ENCODE results near the gene SERTAD2.

Gene SERTAD2

DNA sequence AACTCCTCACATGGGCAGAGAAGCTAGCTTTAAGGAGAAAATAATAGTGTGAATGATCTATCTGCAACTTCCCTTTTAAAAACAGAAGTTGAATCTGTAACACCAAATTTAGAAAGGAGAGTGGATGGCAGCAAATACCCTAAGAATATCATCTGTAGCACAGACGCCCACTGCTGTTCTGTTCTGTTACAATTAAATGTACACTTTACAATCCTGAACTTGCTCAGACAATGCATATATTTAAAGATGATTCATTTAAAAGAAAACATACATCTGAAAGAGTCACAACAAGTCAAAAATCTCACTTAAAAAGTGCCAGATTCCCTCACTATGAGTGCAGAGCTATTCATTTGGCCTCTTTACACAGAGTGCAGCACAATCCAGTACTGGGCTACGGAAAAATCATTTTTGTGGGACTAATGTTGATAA lies 8.0 kb upstream of the SERTAD2 start:
- TF ChIP-seq ZNF274 (IDR thresholded peaks at IDR 0.05; ENCODE audit: low read depth, low read length): no peak
- H3K4me3 ChIP-seq (ENCODE audit: low read length): no peak overlapping the region

DNA sequence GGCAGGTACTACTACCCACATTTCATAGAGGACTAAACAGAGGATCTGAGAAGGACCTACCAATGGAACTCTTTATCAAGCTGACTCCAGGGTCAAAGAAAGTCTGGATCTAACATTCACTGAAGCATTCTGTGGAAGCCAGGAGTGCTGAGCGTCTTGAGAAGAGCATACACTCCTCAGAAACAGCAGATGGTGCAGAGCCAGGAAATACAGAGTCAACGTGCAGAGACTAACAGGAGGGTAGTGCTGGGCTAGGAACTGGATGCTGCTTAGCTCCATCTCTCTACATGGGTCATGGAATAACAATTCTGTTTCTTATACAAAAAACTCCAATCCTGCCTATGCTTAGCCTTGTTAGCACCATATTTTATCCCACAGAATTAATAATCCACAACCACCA lies 5.5 kb upstream of the SERTAD2 start:
- H3K4me3 ChIP-seq (ENCODE audit: low read length): no peak overlapping the region
- no peak for TF ChIP-seq ZNF274 (IDR thresholded peaks at IDR 0.05; ENCODE audit: low read depth, low read length)

DNA sequence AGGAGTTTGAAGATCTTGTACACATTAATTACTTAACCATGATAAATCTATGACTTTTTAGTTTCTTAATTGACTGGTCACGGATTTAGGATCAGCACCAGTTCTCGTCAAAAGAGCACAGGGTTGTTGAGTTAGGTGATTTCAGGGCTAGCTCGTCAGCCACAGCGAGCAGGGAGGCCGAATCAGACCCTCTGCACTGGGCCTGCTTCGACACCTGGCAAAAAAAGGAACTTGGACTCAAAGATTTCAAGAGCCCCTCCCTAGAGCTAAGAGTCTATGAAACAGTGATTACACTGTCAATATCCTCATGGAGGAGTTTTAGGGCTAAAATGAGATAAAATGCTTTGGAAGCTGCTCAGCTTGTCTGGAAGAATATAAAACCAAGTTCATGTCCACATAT lies 4.6 kb upstream of the SERTAD2 start:
- no peak for TF ChIP-seq ZNF274 (IDR thresholded peaks at IDR 0.05; ENCODE audit: low read depth, low read length)
- H3K4me3 ChIP-seq (ENCODE audit: low read length): no peak overlapping the region; the same call in 1 of the 2 replicates

DNA sequence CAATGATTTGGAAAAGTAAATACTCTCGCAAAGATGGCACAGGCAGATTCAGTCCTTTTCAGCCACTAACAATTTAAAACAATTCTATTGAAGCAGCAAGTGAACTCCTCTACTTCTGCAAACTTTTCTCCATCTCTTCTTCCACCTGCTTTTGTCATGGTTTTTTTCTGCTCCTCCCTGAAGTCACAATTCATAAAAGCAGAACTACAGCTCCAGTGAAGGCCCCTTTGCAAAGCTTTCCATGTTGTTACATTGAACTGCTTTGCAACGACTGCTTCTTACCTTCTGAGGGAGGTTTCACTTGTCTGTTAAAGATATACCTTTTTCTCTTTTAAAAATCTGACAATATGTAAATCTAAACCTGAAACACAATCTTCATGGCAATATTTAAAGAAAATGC lies 3.7 kb upstream of the SERTAD2 start:
- TF ChIP-seq ZNF274 (IDR thresholded peaks at IDR 0.05; ENCODE audit: low read depth, low read length): no peak
- H3K4me3 ChIP-seq (ENCODE audit: low read length): no peak overlapping the region

DNA sequence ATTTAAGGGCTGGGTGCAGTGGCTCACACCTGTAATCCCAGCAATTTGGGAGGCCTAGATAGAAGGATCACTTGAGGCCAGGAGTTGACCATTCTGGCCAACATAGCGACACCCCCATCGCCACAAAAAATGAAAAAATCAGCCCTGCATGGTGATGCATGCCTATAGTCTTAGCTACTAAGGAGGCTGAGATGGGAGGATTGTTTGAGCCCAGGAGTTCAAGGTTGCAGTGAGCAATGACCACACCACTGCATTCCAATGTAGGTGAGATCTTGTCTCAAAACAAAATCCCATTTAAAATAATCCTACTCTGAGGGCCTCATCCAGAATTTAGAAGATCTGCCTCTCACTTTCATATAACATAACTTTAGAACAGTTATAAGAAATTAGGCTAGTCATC lies 2.7 kb upstream of the SERTAD2 start:
- no peak for TF ChIP-seq ZNF274 (IDR thresholded peaks at IDR 0.05; ENCODE audit: low read depth, low read length)
- H3K4me3 ChIP-seq (ENCODE audit: low read length): no peak overlapping the region

DNA sequence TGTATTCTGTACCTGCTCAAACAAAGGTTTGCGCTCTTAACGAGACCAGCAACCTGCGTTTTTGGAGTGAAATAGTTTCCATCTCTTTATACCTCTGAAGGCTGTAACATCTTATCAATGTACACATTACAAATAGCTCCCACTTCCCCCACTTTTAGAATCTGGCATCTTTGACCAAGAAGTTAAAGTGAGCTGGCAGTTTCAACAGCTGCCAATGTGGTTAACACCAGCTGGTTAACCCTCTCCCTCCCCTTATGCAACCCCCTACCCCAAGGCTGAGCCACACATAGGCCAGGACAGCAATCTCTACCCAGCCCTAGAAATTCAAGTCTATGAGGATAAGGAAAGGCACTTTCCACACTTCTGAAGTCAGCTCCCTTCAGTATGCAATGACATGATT lies 2.2 kb upstream of the SERTAD2 start:
- no peak overlapping the region for H3K4me3 ChIP-seq (ENCODE audit: low read length)
- no peak for TF ChIP-seq ZNF274 (IDR thresholded peaks at IDR 0.05; ENCODE audit: low read depth, low read length)

DNA sequence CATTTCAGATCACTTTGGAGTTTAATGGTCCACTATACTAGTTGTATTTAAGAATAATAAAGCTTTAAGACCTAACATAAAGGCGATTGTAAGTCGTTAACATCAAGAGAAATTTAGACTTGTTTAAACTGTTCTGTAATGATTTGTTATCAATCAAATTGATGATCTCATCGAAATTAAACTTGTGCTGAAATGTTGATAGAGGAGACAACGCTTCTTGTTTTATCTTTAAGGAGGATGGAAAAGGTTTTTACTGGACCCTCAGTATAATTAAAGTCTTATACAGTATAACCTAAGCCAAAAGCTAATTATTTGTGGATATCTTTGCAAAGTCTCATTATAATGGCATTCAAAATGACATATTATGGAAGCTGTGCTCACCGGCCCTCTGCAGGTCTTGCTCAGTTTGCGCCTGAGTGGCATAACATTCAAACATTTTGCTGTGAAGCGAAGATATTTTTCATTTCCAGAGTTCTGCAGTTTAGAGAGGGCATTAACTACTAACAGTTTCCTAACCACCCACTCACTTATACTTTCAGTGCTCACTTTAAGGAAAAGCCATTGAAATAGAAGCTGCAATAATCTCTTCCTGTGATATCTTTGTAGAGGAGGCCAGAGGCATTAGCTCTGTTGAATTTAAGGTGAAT lies 1.4 kb upstream of the SERTAD2 start:
- H3K4me3 ChIP-seq (ENCODE audit: low read length): peak overlapping the region; percentile 63
- no peak for TF ChIP-seq ZNF274 (IDR thresholded peaks at IDR 0.05; ENCODE audit: low read depth, low read length)

DNA sequence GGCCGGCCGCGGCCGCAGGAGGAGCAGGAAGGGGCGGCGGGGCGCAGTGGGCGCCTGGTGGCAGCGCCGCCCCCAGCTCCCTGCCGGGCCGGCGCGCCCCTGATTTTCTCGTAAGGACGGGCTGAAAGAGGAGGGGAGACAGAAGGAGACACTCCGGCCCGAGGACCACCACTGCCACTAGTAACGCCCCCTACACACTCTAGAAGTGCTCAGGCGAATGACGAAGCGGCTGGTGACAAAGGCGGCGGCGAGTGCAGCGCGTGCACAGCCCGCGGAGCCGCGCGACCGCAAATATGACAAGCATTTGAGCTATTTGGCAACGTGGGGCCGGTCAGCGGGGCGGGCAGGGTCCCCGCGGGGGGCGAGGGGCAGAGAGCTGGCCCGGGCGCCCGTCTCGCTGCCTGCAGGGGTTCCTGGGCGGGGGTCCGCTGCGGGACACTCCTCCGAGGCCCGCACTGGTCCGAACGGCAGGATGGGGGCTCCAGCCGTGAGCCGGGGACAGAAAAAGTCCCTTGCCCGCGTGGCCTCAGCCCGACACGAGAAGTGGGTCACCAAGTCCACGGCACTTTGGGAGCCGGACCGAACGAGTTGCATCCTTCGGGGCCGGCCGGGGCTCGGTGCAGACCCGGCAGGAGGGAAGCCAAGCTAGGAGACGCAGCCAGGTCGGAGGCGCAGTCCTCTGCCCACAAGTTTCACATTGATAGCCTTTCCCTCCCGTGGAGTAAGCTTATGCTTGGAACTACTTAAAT lies 524 bp upstream of the SERTAD2 start:
- TF ChIP-seq ZNF274 (IDR thresholded peaks at IDR 0.05; ENCODE audit: low read depth, low read length): no peak
- peak overlapping the region; percentile 63 for H3K4me3 ChIP-seq (ENCODE audit: low read length)

DNA sequence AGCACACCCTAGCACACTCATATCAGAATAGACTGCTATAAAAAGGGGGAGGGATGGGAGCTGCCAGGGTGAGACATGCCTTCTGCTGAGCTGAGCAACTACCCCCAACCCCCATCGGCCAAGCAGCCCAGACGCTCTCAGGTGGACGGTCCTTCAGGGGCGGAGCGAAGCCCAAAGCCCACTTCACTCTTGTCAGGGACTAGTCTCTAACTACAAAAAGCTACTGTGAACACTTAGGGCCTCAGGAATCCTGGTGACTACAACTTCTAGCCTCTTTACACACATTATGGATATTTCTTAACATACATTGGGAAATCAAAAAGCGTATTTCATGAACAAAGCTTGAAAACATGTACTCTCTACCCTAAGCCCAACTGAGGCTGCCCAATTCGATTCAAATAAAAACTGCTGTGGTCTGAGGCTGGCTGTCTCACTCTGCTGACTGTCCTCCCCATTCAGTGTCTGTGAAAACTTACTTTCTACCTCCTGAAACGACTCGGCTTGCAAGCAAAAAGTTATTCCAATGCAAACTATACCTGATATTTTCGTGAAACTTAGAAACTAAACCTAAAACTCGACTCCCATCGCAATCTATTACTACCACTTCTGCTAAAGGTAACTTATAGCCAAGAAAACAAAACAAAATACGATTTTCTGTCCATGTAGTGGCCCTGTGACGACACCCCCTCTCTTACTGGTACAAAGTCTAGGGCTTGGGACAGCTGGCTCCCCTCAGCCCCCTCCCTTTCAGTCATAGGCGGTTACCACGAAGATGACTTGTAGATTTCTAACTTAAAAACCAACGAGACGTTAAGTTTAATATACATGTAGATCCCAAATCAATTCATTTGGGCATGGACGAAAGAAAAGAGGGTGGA lies 1.2 kb downstream of the SERTAD2 start:
- peak overlapping the region; percentile 100 for H3K4me3 ChIP-seq (ENCODE audit: low read length)
- no peak for TF ChIP-seq ZNF274 (IDR thresholded peaks at IDR 0.05; ENCODE audit: low read depth, low read length)

DNA sequence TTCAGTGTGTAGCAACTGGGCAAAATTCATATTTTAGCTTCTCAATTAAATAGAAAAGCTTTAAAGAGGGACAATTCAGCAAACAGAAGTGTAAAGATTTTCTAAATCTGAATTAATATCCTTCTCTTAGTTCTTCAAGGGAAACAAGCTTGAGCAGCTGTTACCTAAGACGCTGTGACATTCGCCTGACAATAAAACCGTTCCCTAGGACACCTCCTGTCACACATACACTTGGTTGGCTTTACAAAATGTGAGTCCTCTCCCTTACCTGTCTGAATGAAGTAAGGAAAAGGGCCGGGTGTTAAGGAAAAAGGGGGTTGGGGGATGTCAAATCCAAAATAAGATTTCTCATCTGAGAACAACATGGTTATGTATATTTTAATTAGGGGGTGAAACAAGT lies 2.1 kb downstream of the SERTAD2 start:
- peak overlapping the region; percentile 100 for H3K4me3 ChIP-seq (ENCODE audit: low read length)
- no peak for TF ChIP-seq ZNF274 (IDR thresholded peaks at IDR 0.05; ENCODE audit: low read depth, low read length)

DNA sequence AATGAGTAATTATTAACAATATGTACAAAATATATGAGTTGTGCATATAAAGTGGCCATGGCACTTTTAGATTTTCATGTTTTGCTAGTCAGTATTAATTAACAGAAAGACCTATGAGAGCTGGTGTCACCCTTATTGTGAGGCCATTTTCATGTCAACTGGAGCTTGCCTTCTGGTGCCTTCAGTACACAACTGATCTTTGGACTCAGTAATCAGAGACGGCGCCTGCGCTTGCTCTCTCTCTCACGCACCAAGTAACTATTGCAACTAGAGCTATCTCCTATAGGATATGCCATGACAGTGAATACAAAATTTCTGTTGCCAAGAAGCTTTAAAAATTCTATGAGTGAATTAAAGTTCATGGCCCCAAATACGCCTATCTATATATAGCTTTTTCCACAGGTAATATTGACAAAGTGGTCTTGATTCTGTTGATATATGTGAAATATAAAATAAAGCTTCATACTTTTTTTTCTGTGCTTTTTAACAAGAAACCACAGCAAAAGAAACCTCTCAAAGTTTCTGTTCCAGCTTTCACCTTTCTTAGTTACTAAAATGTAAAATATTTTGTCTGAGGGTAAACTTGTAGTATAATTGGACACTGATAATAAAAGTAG lies 2.9 kb downstream of the SERTAD2 start:
- no peak for TF ChIP-seq ZNF274 (IDR thresholded peaks at IDR 0.05; ENCODE audit: low read depth, low read length)
- H3K4me3 ChIP-seq (ENCODE audit: low read length): peak overlapping the region; percentile 46

DNA sequence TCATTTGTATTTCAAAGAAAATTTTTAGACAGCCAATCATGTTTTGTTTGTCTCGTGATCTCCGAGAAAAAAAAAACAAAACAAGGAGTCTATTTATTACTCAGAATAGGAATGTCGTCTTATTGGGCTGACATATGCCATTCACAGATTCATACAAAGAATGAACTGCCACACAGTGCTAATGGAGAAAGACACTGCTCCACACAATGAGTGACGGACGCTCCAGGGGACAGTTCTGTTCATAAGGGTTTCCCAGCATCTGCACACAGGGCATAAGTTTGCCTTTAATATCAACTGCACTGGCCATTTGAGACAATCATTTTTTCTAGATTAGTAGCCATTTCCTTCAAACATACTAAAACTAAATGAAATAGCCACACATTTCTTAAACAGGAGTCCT lies 3.4 kb downstream of the SERTAD2 start:
- TF ChIP-seq ZNF274 (IDR thresholded peaks at IDR 0.05; ENCODE audit: low read depth, low read length): no peak
- peak overlapping the region; percentile 20; the same call in 1 of the 2 replicates for H3K4me3 ChIP-seq (ENCODE audit: low read length)

DNA sequence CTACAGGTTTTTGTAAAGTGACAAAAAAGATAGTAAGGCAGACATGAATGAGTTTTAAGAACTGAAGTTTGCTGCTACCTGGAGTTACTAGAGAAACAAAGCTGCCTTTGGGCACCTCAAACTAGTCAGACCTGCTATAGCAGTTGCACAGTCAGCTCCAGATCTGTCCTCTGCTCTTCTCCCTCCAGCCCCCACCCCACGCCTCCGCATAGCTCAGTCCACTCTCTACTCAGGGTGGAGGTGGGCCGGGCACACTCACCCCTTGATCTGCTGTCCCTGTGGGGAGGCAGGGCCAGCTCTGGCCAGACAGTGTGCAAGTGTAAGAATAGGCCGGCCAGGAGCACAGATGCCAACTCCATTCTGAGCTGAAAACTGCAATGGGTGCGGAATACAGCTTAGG lies 4.1 kb downstream of the SERTAD2 start:
- H3K4me3 ChIP-seq (ENCODE audit: low read length): no peak overlapping the region
- TF ChIP-seq ZNF274 (IDR thresholded peaks at IDR 0.05; ENCODE audit: low read depth, low read length): no peak

DNA sequence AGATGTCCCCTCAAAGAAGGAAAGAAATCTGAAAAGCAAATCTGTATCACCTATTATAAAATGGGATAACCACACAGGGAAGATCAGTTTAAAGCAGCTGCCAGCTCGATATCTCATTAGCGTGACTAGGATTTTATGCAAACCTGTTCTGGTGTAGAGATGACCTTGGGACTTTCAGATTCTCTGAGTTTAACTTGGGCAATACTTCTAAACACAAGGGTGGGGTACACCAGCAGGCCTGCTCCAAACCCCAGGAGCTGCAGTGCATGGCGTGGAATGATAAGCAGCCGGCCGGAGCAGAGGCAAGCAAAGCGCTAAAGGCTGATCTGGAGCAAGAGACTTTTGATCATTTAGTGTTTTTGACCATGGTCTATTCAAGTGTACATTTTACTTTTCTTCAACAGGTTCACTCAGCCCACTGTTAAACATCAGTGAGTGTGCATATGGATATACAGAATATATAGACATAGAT lies 4.7 kb downstream of the SERTAD2 start:
- H3K4me3 ChIP-seq (ENCODE audit: low read length): 0 out of 2 replicates have a peak overlapping the region, but pooled peaks have one; percentile 10

More for the DNA sequence above, 4.7 kb downstream of the SERTAD2 start:
- TF ChIP-seq ZNF274 (IDR thresholded peaks at IDR 0.05; ENCODE audit: low read depth, low read length): no peak

All from GM08714 (cell line).